Kidney (tissue), 14 donors: Measurements from ENCODE around the gene SDC4. TPM values are rescaled to one million over a fixed set of nuclear protein-coding genes. Genes with fewer than 3 reads are reported as not detected.

Experiments used
- DNase-seq, 5 donors: peaks; one replicate each; pipeline ENCODE4 v3.0.0-alpha.2; 2013 to 2020
- FAIRE-seq: peaks from 2 replicates; lab custom pipeline; 2012; peaks lifted over from hg19 to GRCh38; lab: Jason Lieb, UNC
- H3K27ac ChIP-seq, 2 donors: one replicate each; pipeline ENCODE4 v1.7.0; 2013; ENCODE audit warnings: low read depth in 2 of 2, low read length in 2 of 2, inconsistent platforms in 1 of 2
- H3K27me3 ChIP-seq: one replicate; pipeline ENCODE4 v1.7.1; 2013; ENCODE audit warnings: low read length, inconsistent platforms; ENCODE audit not compliant: control insufficient read depth, insufficient read depth
- H3K36me3 ChIP-seq, 3 donors: one replicate each; pipeline versions ENCODE4 v1.7.0 to v1.7.1; 2013; ENCODE audit warnings: low read length in 3 of 3, control low read depth in 1 of 3, inconsistent platforms in 1 of 3; ENCODE audit not compliant: insufficient read depth in 3 of 3, control insufficient read depth in 2 of 3
- H3K4me1 ChIP-seq, 3 donors: one replicate each; pipeline versions ENCODE4 v1.7.0 to v1.7.1; 2013; ENCODE audit warnings: low read length in 3 of 3, inconsistent platforms in 1 of 3, low read depth in 1 of 3; ENCODE audit not compliant: control insufficient read depth in 2 of 3, insufficient read depth in 2 of 3
- H3K4me3 ChIP-seq, 3 donors: one replicate each; pipeline versions ENCODE4 v1.7.0 to v1.8.1; 2013; ENCODE audit warnings: low read length in 3 of 3, control low read depth in 1 of 3, inconsistent platforms in 1 of 3
- H3K9ac ChIP-seq, 3 donors: one replicate each; pipeline versions ENCODE4 v1.7.0 to v1.7.1; 2013; ENCODE audit warnings: low read length in 3 of 3, control low read depth in 1 of 3, inconsistent platforms in 1 of 3
- H3K9me3 ChIP-seq, 3 donors: one replicate each; pipeline versions ENCODE4 v1.7.0 to v1.7.1; 2013; ENCODE audit warnings: low read length in 3 of 3, control low read depth in 1 of 3, inconsistent platforms in 1 of 3; ENCODE audit not compliant: control insufficient read depth in 2 of 3, insufficient read depth in 1 of 3
- intact Hi-C: fragments of 100-400 bp; cut with DNase I; formaldehyde crosslinking; loops from one replicate; pipeline ENCODE4 v1.11.1; 2022
- polyA plus RNA-seq: library from polyadenylated mRNA; stranded (reverse); fragments of 350-450 nt; fragmentation: Illumina TruSeq; extraction: RNeasy Lipid Tissue Mini Kit (QIAGEN cat#74804); gene quantifications from one replicate; pipeline ENCODE4 v1.2.3, GENCODE V29; 2014; ENCODE audit warnings: low read depth, low replicate concordance; ENCODE audit not compliant: insufficient read depth
- total RNA-seq: library from RNA; stranded (reverse); fragmentation: NEBNext Ultra II Directional; extraction: Animal tissue kit (Norgen Biotek cat#: 25700); gene quantifications from one replicate; pipeline ENCODE4 v1.2.1, GENCODE V29; 2021
- TF ChIP-seq, protein P1 (sequence below): IDR thresholded peaks from 3 replicates; pipeline ENCODE4 v1.5.1; 2012; ENCODE audit warnings: mild to moderate bottlenecking, moderate library complexity, borderline replicate concordance; ENCODE audit not compliant: insufficient read depth; ENCODE audit errors: extremely low read depth
- donor health status: control.
- donor health status: control.
- donor health status: control.
- donor health status: control.
- donor health status: control.
- donor health status: DM: yes; HTN: yes; CAD: no.
- donor health status: Normal renal cell carcinoma (clear cell type).

SDC4 gene
- total and polyA plus RNA-seq, 2 donors from 2014 or later = 242 to 397 TPM

DNA sequence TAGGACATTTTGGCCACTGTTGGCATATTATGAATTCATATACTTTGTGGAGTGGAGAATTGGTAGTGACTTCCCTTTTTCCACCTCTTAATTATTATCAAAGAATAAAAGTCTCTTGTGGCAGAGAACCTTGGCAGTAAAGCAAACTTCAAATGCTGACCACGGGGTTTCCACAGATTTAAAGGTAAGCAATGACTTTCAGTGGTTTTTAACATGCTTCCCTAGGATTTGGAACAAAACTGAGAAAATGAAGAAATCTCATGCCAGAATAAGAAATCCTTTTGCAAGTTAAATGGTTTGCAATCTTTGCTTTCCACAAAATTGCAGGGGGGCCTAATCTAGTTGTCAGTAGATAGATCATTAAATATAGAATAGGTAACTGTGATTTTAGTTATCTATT is 2.0 kb upstream of the SDC4 start:
- Histone ChIP-seq H3K9ac (no peak overlapping the region), H3K9me3 (no peaks in the 10 kb centered on the region), H3K27ac (no peak overlapping the region), H3K27me3 (no peaks in the 10 kb centered on the region), H3K36me3 (no peaks in the 10 kb centered on the region), H3K4me3 (no peak overlapping the region), H3K4me1 (peaks cover 0 to 13% (median 5%) of the 10 kb centered on the region in 3 donors)
- TF ChIP-seq, protein P1, sequence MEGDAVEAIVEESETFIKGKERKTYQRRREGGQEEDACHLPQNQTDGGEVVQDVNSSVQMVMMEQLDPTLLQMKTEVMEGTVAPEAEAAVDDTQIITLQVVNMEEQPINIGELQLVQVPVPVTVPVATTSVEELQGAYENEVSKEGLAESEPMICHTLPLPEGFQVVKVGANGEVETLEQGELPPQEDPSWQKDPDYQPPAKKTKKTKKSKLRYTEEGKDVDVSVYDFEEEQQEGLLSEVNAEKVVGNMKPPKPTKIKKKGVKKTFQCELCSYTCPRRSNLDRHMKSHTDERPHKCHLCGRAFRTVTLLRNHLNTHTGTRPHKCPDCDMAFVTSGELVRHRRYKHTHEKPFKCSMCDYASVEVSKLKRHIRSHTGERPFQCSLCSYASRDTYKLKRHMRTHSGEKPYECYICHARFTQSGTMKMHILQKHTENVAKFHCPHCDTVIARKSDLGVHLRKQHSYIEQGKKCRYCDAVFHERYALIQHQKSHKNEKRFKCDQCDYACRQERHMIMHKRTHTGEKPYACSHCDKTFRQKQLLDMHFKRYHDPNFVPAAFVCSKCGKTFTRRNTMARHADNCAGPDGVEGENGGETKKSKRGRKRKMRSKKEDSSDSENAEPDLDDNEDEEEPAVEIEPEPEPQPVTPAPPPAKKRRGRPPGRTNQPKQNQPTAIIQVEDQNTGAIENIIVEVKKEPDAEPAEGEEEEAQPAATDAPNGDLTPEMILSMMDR = no peak
- no peak for FAIRE-seq
- intact Hi-C loops = no loop called here
- DNase-seq = no peak

DNA sequence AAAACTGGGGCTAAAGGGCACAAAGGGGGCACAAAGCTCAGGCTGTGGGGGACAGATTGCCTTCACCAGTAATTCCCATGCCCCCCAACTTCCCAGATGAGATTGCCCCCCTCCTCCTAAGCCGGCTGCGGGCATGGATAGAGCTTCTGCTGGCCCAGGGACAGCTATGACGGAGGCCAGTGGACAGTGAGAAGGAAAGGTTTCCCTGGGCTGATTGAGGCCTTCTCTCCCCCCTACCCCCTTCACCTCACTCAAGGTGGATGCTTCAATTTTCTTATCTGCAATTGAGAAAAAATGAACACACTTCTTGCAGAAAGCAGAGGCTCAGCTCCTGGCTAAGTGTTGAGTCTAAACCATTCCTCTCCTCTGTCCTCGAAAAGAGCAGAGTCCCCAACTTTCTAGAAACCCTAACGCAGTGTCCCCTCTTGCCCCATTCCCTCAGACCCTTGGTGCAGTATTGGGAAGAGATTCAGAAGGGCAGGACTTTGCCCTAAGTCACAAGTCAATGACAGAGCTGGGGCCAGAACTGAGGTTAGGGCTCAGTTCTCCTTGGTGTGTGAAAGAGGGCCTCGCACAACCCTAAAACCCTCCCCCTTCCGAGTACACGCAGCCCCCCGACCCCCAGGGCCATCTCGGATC is 808 bp downstream of the SDC4 start:
- Histone ChIP-seq H3K9me3 (no peaks in the 10 kb centered on the region), H3K9ac (peak overlapping the region; percentile 41 to 100 (median 92)), H3K27me3 (no peaks in the 10 kb centered on the region), H3K27ac (peak overlapping the region; percentile 96 to 99), H3K4me1 (peaks cover 0 to 22% (median 18%) of the 10 kb centered on the region in 3 donors), H3K36me3 (no peaks in the 10 kb centered on the region), H3K4me3 (peak overlapping the region; percentile 66 to 85 (median 77))
- FAIRE-seq = no peak
- TF ChIP-seq, protein P1 = no peak
- intact Hi-C loops = no loop called here
- no peak for DNase-seq

DNA sequence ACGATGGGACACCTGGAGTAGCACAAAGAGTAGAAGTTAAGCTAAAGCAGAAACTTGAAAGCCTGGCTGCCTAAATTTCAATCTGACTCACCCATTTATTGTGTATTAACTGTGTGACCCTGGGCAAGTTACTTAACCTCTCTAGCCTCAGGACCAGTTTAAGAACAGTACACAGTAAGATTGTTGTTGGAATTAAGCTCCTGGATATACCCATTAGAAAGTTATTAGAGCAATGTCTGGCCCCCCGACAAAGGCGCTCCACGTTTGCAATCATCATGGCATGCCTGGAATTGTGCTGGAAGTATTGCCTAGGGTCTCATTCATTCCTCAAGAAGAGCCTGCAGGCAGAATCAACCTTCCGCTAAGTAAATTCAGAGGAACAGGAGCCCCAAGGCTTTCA is 1.4 kb downstream of the SDC4 start:
- no peak for DNase-seq
- no peaks in the 10 kb centered on the region for H3K36me3 ChIP-seq
- H3K4me3 ChIP-seq = peak overlapping the region; percentile 66 to 85 (median 77)
- peaks cover 0 to 23% (median 23%) of the 10 kb centered on the region in 3 donors for H3K4me1 ChIP-seq
- intact Hi-C loops = no loop called here
- H3K27me3 ChIP-seq = no peaks in the 10 kb centered on the region
- peak overlapping the region; percentile 96 to 99 for H3K27ac ChIP-seq
- TF ChIP-seq, protein P1 = no peak
- H3K9ac ChIP-seq = peak overlapping the region; percentile 41 to 100 (median 92)
- no peaks in the 10 kb centered on the region for H3K9me3 ChIP-seq
- FAIRE-seq = no peak

DNA sequence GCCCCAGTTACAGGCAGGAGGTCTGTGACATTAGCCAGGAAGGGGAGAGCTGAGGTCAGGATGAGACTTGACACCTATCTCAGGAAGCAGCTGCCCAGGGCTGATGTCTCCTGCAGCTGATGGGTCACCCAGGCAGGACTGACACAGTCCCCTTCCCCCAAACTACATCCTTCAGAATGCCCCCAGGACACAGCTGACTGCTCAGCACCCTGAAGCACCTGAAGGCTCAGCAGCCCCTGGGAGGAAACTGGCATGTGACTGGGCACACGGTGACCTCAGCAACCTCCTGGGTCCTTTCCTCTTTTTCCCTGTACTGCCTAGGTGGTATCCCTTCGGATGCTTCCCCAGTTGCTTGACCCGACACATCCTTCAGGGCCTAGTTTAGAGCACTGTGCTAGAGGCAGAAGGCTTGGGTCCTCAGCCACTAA is 1.9 kb downstream of the SDC4 start:
- intact Hi-C loops = no loop called here

More for the DNA sequence above, 1.9 kb downstream of the SDC4 start:
- Histone ChIP-seq H3K4me1 (peaks cover 0 to 29% (median 26%) of the 10 kb centered on the region in 3 donors), H3K27me3 (no peaks in the 10 kb centered on the region), H3K9ac (peak overlapping the region; percentile 41 to 100 (median 92)), H3K9me3 (no peaks in the 10 kb centered on the region), H3K4me3 (peak overlapping the region; percentile 66 to 85 (median 77)), H3K36me3 (no peaks in the 10 kb centered on the region), H3K27ac (peak overlapping the region; percentile 96 to 99)
- TF ChIP-seq, protein P1 = no peak
- DNase-seq (peak in 1 of 5 donors; percentile 52), FAIRE-seq (no peak)
